H9 (cell line): Measurements from ENCODE around the gene DAAM1. TPM values are rescaled to one million over a fixed set of nuclear protein-coding genes. Genes with fewer than 3 reads are reported as not detected.

Experiments used
- DNase-seq: peaks from one replicate; pipeline ENCODE4 v3.0.0-alpha.2; 2017
- H2AFZ ChIP-seq: one replicate; pipeline ENCODE4 v1.6.1; 2013; ENCODE audit warnings: mild to moderate bottlenecking, low read length, control low read depth, moderate library complexity
- H2AK5ac ChIP-seq: 2 replicates; pipeline ENCODE4 v1.6.1; 2013; ENCODE audit warnings: low read length, control low read depth, mixed read lengths; ENCODE audit not compliant: insufficient read length
- H2BK120ac ChIP-seq: one replicate; pipeline ENCODE4 v1.6.1; 2013; ENCODE audit warnings: low read depth, mild to moderate bottlenecking, low read length, control low read depth, inconsistent platforms; ENCODE audit not compliant: poor library complexity, severe bottlenecking
- H2BK12ac ChIP-seq: 2 replicates; pipeline ENCODE4 v1.6.1; 2013; ENCODE audit warnings: low read length, control low read depth, mixed read lengths, low read depth; ENCODE audit not compliant: insufficient read length
- H2BK15ac ChIP-seq: 2 replicates; pipeline ENCODE4 v1.6.1; 2013; ENCODE audit warnings: low read depth, low read length, control low read depth
- H2BK20ac ChIP-seq: one replicate; pipeline ENCODE4 v1.6.1; 2013; ENCODE audit warnings: low read depth, mild to moderate bottlenecking, low read length, control low read depth, inconsistent platforms; ENCODE audit not compliant: poor library complexity, severe bottlenecking
- H2BK5ac ChIP-seq: 2 replicates; pipeline ENCODE4 v1.6.1; 2013; ENCODE audit warnings: low read length, control low read depth, mixed read lengths; ENCODE audit not compliant: insufficient read length
- H3K14ac ChIP-seq: 2 replicates; pipeline ENCODE4 v1.6.1; 2013; ENCODE audit warnings: low read length, control low read depth; ENCODE audit not compliant: insufficient read depth
- H3K18ac ChIP-seq: 2 replicates; pipeline ENCODE4 v1.6.1; 2013; ENCODE audit warnings: low read depth, mild to moderate bottlenecking, mixed read lengths, low read length, control low read depth; ENCODE audit not compliant: insufficient read length
- H3K23ac ChIP-seq: 2 replicates; pipeline ENCODE4 v1.6.1; 2013; ENCODE audit warnings: low read length, control low read depth, mixed read lengths, low read depth; ENCODE audit not compliant: insufficient read length
- H3K23me2 ChIP-seq: 2 replicates; pipeline ENCODE4 v1.6.1; 2013; ENCODE audit warnings: low read depth, mild to moderate bottlenecking, mixed read lengths, low read length, control low read depth; ENCODE audit not compliant: insufficient read length, poor library complexity, severe bottlenecking
- H3K27ac ChIP-seq: 2 replicates; pipeline ENCODE4 v1.5.1; 2013; ENCODE audit warnings: low read length, control low read depth, mixed read lengths, low read depth; ENCODE audit not compliant: insufficient read length
- H3K27me3 ChIP-seq: 2 replicates; pipeline ENCODE4 v1.6.1; 2013; ENCODE audit warnings: low read length, control low read depth, inconsistent platforms; ENCODE audit not compliant: insufficient read depth
- H3K4ac ChIP-seq: 2 replicates; pipeline ENCODE4 v1.6.1; 2013; ENCODE audit warnings: low read depth, mild to moderate bottlenecking, control low read depth, inconsistent platforms, low read length, moderate library complexity
- H3K4me1 ChIP-seq: 2 replicates; pipeline ENCODE4 v1.6.1; 2013; ENCODE audit warnings: low read length, control low read depth, inconsistent platforms; ENCODE audit not compliant: insufficient read depth
- H3K4me2 ChIP-seq: 2 replicates; pipeline ENCODE4 v1.6.1; 2013; ENCODE audit warnings: low read length, control low read depth, mixed read lengths; ENCODE audit not compliant: insufficient read length, insufficient read depth
- H3K56ac ChIP-seq: 2 replicates; pipeline ENCODE4 v1.6.1; 2013; ENCODE audit warnings: low read depth, mild to moderate bottlenecking, mixed read lengths, low read length, control low read depth; ENCODE audit not compliant: insufficient read length
- H3K79me1 ChIP-seq: 2 replicates; pipeline ENCODE4 v1.6.1; 2013; ENCODE audit warnings: low read depth, mild to moderate bottlenecking, moderate library complexity, low read length, control low read depth, inconsistent platforms; ENCODE audit not compliant: insufficient read depth, poor library complexity, severe bottlenecking
- H3K79me2 ChIP-seq: 2 replicates; pipeline ENCODE4 v1.6.1; 2013; ENCODE audit warnings: low read length, control low read depth, inconsistent platforms; ENCODE audit not compliant: insufficient read depth
- H3K9ac ChIP-seq: 2 replicates; pipeline ENCODE4 v1.6.1; 2013; ENCODE audit warnings: low read length, control low read depth, mixed read lengths; ENCODE audit not compliant: insufficient read length; ENCODE audit errors: extremely low read depth
- H3K9me3 ChIP-seq: one replicate; pipeline ENCODE4 v1.6.1; 2013; ENCODE audit warnings: low read depth, low read length, inconsistent platforms; ENCODE audit not compliant: control insufficient read depth
- H3T11ph ChIP-seq: one replicate; pipeline ENCODE4 v1.6.1; 2013; ENCODE audit warnings: mild to moderate bottlenecking, low read length, control low read depth, inconsistent platforms
- H4K20me1 ChIP-seq: one replicate; pipeline ENCODE4 v1.6.1; 2013; ENCODE audit not compliant: control insufficient read depth, insufficient read length, insufficient read depth
- H4K5ac ChIP-seq: 2 replicates; pipeline ENCODE4 v1.6.1; 2013; ENCODE audit warnings: low read depth, mild to moderate bottlenecking, mixed read lengths, low read length, control low read depth; ENCODE audit not compliant: insufficient read length
- H4K8ac ChIP-seq: replicated peaks from 2 replicates; pipeline ENCODE4 v1.6.1; 2013; ENCODE audit warnings: low read length, control low read depth, mixed read lengths, low read depth; ENCODE audit not compliant: insufficient read length
- H4K91ac ChIP-seq: 2 replicates; pipeline ENCODE4 v1.6.1; 2013; ENCODE audit warnings: low read depth, mild to moderate bottlenecking, moderate library complexity, mixed read lengths, low read length, control low read depth; ENCODE audit not compliant: insufficient read length
- H3K27ac Mint-ChIP-seq, 3 experiments: 2 replicates in 2 of 3; 3 replicates in 1 of 3; pipeline ENCODE4 v1.8.0; 2020 to 2021; ENCODE audit warnings: mixed read lengths in 3 of 3, mild to moderate bottlenecking in 1 of 3, moderate library complexity in 1 of 3
- H3K27me3 Mint-ChIP-seq: 2 replicates; pipeline ENCODE4 v1.8.0; 2021; ENCODE audit warnings: low read depth, mild to moderate bottlenecking, moderate library complexity, mixed read lengths
- H3K36me3 Mint-ChIP-seq, 3 experiments: 2 replicates in 2 of 3; 3 replicates in 1 of 3; pipeline ENCODE4 v1.8.0; 2020 to 2021; ENCODE audit warnings: low read depth in 3 of 3, mixed read lengths in 3 of 3; ENCODE audit not compliant: insufficient read depth in 1 of 3
- H3K4me1 Mint-ChIP-seq, 2 experiments: 2 replicates each; pipeline ENCODE4 v1.8.0; 2020; ENCODE audit warnings: mixed read lengths in 2 of 2
- H3K4me3 Mint-ChIP-seq, 2 experiments: 2 replicates in 1 of 2; 3 replicates in 1 of 2; pipeline ENCODE4 v1.8.0; 2020 to 2021; ENCODE audit warnings: mild to moderate bottlenecking in 2 of 2, mixed read lengths in 2 of 2, moderate library complexity in 1 of 2
- H3K9me3 Mint-ChIP-seq, 2 experiments: 2 replicates in 1 of 2; 3 replicates in 1 of 2; pipeline ENCODE4 v1.8.0; 2020; ENCODE audit warnings: mild to moderate bottlenecking in 2 of 2, mixed read lengths in 2 of 2, moderate library complexity in 1 of 2
- CTCF ChIP-seq: fragments of 200-600 bp; sonication (generic); conservative IDR thresholded peaks from 3 replicates; pipeline ENCODE4 v1.8.0; 2021; ENCODE audit warnings: antibody characterized with exemption, mild to moderate bottlenecking
- WGBS: extraction: QIAGEN DNeasy Blood & Tissue Kit; methylation state at CpG from one replicate; pipeline ENCODE4 v1.1.7; 2013; ENCODE audit warnings: missing lambda C conversion rate, low lambda C conversion rate, mixed read lengths; ENCODE audit not compliant: insufficient read length; ENCODE audit errors: extremely low coverage; 5-methylcytosine and 5-hydroxymethylcytosine counted together
- total RNA-seq: library from RNA; stranded (reverse); gene quantifications from 2 replicates; pipeline ENCODE4 v1.2.1, GENCODE V29; 2021

The DAAM1 gene
- total RNA-seq, 1 experiment from 2014 or later: 19.5 TPM

- H3T11ph ChIP-seq: no peak overlapping the region
- no peak overlapping the region for H2AK5ac ChIP-seq
- no peak overlapping the region for H3K56ac ChIP-seq
- TF ChIP-seq CTCF: no peak
- no peak overlapping the region for H2BK5ac ChIP-seq
- Mint-ChIP-seq H3K36me3 (peaks cover 2 to 6% (median 6%) of the 10 kb centered on the region in 3 experiments; a peak in 5 of 7 replicates), H3K4me1 (no peaks in the 10 kb centered on the region), H3K27ac (no peak overlapping the region), H3K27me3 (no peaks in the 10 kb centered on the region), H3K4me3 (no peak overlapping the region), H3K9me3 (no peaks in the 10 kb centered on the region)
- no peaks in the 10 kb centered on the region for H4K20me1 ChIP-seq
- no peak overlapping the region for H3K9ac ChIP-seq
- H3K27me3 ChIP-seq: no peaks in the 10 kb centered on the region
- no peaks in the 10 kb centered on the region for H3K79me2 ChIP-seq
- H2BK120ac ChIP-seq: no peak overlapping the region
- no peak overlapping the region for H2BK15ac ChIP-seq
- H2BK20ac ChIP-seq: no peak overlapping the region
- no peaks in the 10 kb centered on the region for H3K9me3 ChIP-seq
- H3K4ac ChIP-seq: no peak overlapping the region
- H2BK12ac ChIP-seq: no peak overlapping the region
- no peak overlapping the region for H4K91ac ChIP-seq
- no CpG with 5 or more reads among the region's 2 CpGs for WGBS
- H3K4me1 ChIP-seq: no peaks in the 10 kb centered on the region
- no peak overlapping the region for H4K8ac ChIP-seq
- no peak overlapping the region for H3K4me2 ChIP-seq
- no peak overlapping the region for H3K23ac ChIP-seq
- H4K5ac ChIP-seq: no peak overlapping the region
- H3K79me1 ChIP-seq: no peaks in the 10 kb centered on the region
- H3K18ac ChIP-seq: no peak overlapping the region
- no peak overlapping the region for H3K27ac ChIP-seq
- no peak overlapping the region for H2AFZ ChIP-seq
- DNase-seq: no peak
- no peak overlapping the region for H3K14ac ChIP-seq
- no peaks in the 10 kb centered on the region for H3K23me2 ChIP-seq
Measured at GRCh38 chr14:59296508-59296907, 108.0 kb downstream of the DAAM1 start.
